Gastrocnemius medialis (tissue), 4 donors: ENCODE data around the gene SPRING1. TPM values are rescaled to one million over a fixed set of nuclear protein-coding genes. Genes with fewer than 3 reads are reported as not detected.

Experiments
- ATAC-seq, 2 donors: fragments of 150-250 bp; one replicate each; pipeline ENCODE4 v1.9.1; 2016
- DNase-seq, 2 donors: peaks; one replicate each; pipeline ENCODE4 v3.0.0-alpha.2; 2019
- H3K27ac ChIP-seq, 4 donors: fragments of 200-600 bp; sonication (generic); 1 replicate in 1 of 4; 2 replicates in 3 of 4; pipeline ENCODE4 v1.5.1; 2016 to 2018; ENCODE audit warnings: mild to moderate bottlenecking in 2 of 4, moderate library complexity in 1 of 4
- H3K27me3 ChIP-seq, 3 donors: fragments of 200-600 bp; sonication (generic) in 2 of 3; 1 replicate in 1 of 3; 2 replicates in 2 of 3; pipeline versions ENCODE4 v1.5.1 to v1.6.0; 2016 to 2019; ENCODE audit warnings: mild to moderate bottlenecking in 1 of 3, moderate library complexity in 1 of 3
- H3K36me3 ChIP-seq, 2 donors: fragments of 200-600 bp; sonication (generic) in 1 of 2; one replicate each; pipeline ENCODE4 v1.5.1; 2017 to 2018
- H3K4me1 ChIP-seq, 2 donors: fragments of 200-600 bp; sonication (generic) in 1 of 2; one replicate each; pipeline ENCODE4 v1.5.1; 2016 to 2017; ENCODE audit warnings: mild to moderate bottlenecking in 2 of 2
- H3K4me3 ChIP-seq, 4 donors: fragments of 200-600 bp; sonication (generic) in 3 of 4; 1 replicate in 1 of 4; 2 replicates in 3 of 4; pipeline ENCODE4 v1.5.1; 2016 to 2019; ENCODE audit warnings: mild to moderate bottlenecking in 2 of 4
- H3K9me3 ChIP-seq, 3 donors: fragments of 200-600 bp; sonication (generic) in 2 of 3; 1 replicate in 1 of 3; 2 replicates in 2 of 3; pipeline ENCODE4 v1.5.1; 2016 to 2019
- CTCF ChIP-seq, 5 experiments: fragments of 450-650 bp in 3 of 5; fragments of 200-600 bp in 2 of 5; sonication (generic) in 2 of 5; IDR thresholded peaks in 4 of 5; conservative IDR thresholded peaks in 1 of 5; 1 replicate in 4 of 5; 2 replicates in 1 of 5; pipeline ENCODE4 v1.5.1; 2016 to 2019; ENCODE audit warnings: antibody characterized with exemption in 5 of 5, mild to moderate bottlenecking in 3 of 5, moderate library complexity in 3 of 5
- POLR2A ChIP-seq, 2 donors: fragments of 450-650 bp; IDR thresholded peaks; one replicate each; pipeline ENCODE4 v1.6.1; 2017; ENCODE audit warnings: antibody characterized with exemption in 2 of 2, mild to moderate bottlenecking in 2 of 2, moderate library complexity in 2 of 2
- in situ Hi-C, 4 donors: fragments of 200-750 bp; cut with MboI; loops; one replicate each; pipeline versions ENCODE4 v1.15.0 to v1.8.0; 2017; ENCODE audit warnings: low sequenced_read_pairs in 4 of 4
- intact Hi-C: fragments of 100-400 bp; cut with DNase I; formaldehyde crosslinking; loops from one replicate; pipeline ENCODE4 v1.15.1; 2023; ENCODE audit warnings: low total_unique reads
- total RNA-seq, 4 donors: library from RNA; depleted of rRNA; stranded (reverse); fragments of >200 nt; gene quantifications; one replicate each; pipeline versions ENCODE4 v1.1.0 to v1.2.3, GENCODE V29; 2016

The SPRING1 gene
- total RNA-seq, 4 donors from 2014 or later: 3.5 to 11.0 (median 8.2) TPM

- no peak overlapping the region for H3K4me3 ChIP-seq
- DNase-seq (no peak), ATAC-seq (no peak)
- peaks cover 8 to 9% of the 10 kb centered on the region in 2 donors for H3K4me1 ChIP-seq
- intact Hi-C loops: no loop called here
- no peak for TF ChIP-seq CTCF (IDR thresholded peaks at IDR 0.05 in 4 of 5, conservative IDR thresholded peaks at IDR 0.05 in 1 of 5)
- TF ChIP-seq POLR2A (IDR thresholded peaks at IDR 0.05): no peak
- H3K27ac ChIP-seq: no peak overlapping the region
- H3K9me3 ChIP-seq: no peaks in the 10 kb centered on the region
- H3K27me3 ChIP-seq: peaks cover 25 to 31% (median 28%) of the 10 kb centered on the region in 3 donors
- in situ Hi-C loops: no loop called here
- H3K36me3 ChIP-seq: no peaks in the 10 kb centered on the region
Observed at GRCh38 chr12:116692605-116693004, 45.3 kb downstream of the SPRING1 start.

- intact Hi-C loops: no loop called here
- H3K27me3 ChIP-seq: peaks cover 25 to 31% (median 28%) of the 10 kb centered on the region in 3 donors
- ATAC-seq (no peak), DNase-seq (no peak)
- H3K4me3 ChIP-seq: no peak overlapping the region
- H3K9me3 ChIP-seq: no peaks in the 10 kb centered on the region
- in situ Hi-C loops: no loop called here
- peaks cover 8 to 9% of the 10 kb centered on the region in 2 donors for H3K4me1 ChIP-seq
- no peaks in the 10 kb centered on the region for H3K36me3 ChIP-seq
- no peak for TF ChIP-seq POLR2A (IDR thresholded peaks at IDR 0.05)
- TF ChIP-seq CTCF (IDR thresholded peaks at IDR 0.05 in 4 of 5, conservative IDR thresholded peaks at IDR 0.05 in 1 of 5): no peak
- H3K27ac ChIP-seq: no peak overlapping the region
Observed at GRCh38 chr12:116691636-116692035, 46.2 kb downstream of the SPRING1 start.

- Histone ChIP-seq H3K27ac (no peak overlapping the region), H3K27me3 (peaks cover 25 to 31% (median 28%) of the 10 kb centered on the region in 3 donors), H3K9me3 (no peaks in the 10 kb centered on the region), H3K36me3 (no peaks in the 10 kb centered on the region), H3K4me3 (no peak overlapping the region), H3K4me1 (peaks cover 8 to 9% of the 10 kb centered on the region in 2 donors)
- ATAC-seq: no peak
- intact Hi-C loops (no loop called here), in situ Hi-C loops (no loop called here)
- no peak for TF ChIP-seq POLR2A (IDR thresholded peaks at IDR 0.05)
- no peak for TF ChIP-seq CTCF (IDR thresholded peaks at IDR 0.05 in 4 of 5, conservative IDR thresholded peaks at IDR 0.05 in 1 of 5)
- no peak for DNase-seq
Observed at GRCh38 chr12:116691205-116691604, 46.7 kb downstream of the SPRING1 start.

GRCh38 chr12:116689979-116690744 lies 47.7 kb downstream of the SPRING1 start:
- no peak for ATAC-seq
- peaks cover 8 to 9% of the 10 kb centered on the region in 2 donors for H3K4me1 ChIP-seq
- no peak overlapping the region for H3K27ac ChIP-seq
- intact Hi-C loops (no loop called here), in situ Hi-C loops (no loop called here)
- peaks cover 23 to 31% (median 28%) of the 10 kb centered on the region in 3 donors for H3K27me3 ChIP-seq
- TF ChIP-seq POLR2A (IDR thresholded peaks at IDR 0.05) (no peak), CTCF (IDR thresholded peaks at IDR 0.05 in 4 of 5, conservative IDR thresholded peaks at IDR 0.05 in 1 of 5) (no peak)
- no peaks in the 10 kb centered on the region for H3K9me3 ChIP-seq
- no peak overlapping the region for H3K4me3 ChIP-seq
- H3K36me3 ChIP-seq: no peaks in the 10 kb centered on the region
- DNase-seq: no peak
